Measurements from ENCODE around the gene MAPK14.
"Not testable (repeated sequence)": the region's sequence is repeated elsewhere in the genome, so short reads cannot be mapped to it uniquely, and the experiment has no call there.

The MAPK14 gene

DNA sequence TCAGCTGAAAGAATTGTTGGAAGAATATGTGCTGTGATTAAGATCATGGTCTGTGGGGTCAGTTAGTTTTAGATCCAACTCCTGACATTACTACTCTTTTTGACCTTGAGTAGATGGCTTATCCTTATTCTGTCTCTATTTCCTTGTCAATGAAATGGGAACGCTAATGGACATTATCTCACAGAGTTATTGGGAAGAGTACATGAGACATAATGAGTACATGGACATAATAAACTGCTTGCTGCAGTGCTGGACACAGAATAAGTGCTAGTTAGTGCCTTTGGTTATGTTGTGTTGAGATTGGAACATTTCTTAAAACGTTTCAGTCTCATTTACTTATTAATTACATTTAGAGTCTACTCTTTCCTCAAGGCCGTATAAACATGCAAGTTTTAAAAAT is 42.6 kb downstream of the MAPK14 start:
- DNase-seq: no peak

- no peak for DNase-seq
These were observed 43.7 kb downstream of the MAPK14 start for GRCh38 chr6:36071281-36071680.

- no peak for DNase-seq
These were observed 44.1 kb downstream of the MAPK14 start for GRCh38 chr6:36071714-36072113.

DNA sequence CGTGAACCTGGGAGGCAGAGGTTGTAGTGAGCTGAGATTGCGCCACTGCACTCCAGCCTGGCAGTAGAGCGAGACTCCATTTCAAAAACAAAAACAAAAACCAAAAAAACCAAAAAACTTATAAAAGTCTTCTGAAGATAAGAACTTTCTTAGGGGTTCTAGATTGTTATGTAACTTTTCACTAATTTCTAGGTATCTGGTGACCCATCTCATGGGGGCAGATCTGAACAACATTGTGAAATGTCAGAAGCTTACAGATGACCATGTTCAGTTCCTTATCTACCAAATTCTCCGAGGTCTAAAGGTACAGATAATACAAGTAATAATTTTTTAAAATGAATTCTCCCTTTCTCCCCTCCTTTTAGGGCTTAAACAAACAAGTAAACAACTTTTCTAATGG is 45.1 kb downstream of the MAPK14 start:
- DNase-seq: no peak

DNA sequence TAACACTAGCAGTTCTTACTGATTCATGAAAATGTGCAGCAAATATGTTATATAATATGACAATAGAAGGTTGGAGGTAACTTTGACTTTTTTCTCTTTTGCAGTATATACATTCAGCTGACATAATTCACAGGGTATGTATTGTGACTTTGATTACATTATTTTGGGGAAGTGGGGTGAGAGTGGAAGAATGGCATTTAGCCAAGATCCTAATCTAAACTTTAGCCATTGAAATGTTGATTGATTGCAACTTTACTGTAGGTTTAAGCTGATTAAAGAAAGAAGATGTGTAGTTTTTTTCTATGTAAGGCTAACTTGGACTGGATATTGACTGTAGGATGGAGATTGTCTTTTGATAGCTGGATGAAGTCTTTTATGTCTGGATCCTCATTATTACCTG is 46.0 kb downstream of the MAPK14 start:
- DNase-seq: no peak

- no peak for DNase-seq
These were observed 48.0 kb downstream of the MAPK14 start for GRCh38 chr6:36075656-36076055.

DNA sequence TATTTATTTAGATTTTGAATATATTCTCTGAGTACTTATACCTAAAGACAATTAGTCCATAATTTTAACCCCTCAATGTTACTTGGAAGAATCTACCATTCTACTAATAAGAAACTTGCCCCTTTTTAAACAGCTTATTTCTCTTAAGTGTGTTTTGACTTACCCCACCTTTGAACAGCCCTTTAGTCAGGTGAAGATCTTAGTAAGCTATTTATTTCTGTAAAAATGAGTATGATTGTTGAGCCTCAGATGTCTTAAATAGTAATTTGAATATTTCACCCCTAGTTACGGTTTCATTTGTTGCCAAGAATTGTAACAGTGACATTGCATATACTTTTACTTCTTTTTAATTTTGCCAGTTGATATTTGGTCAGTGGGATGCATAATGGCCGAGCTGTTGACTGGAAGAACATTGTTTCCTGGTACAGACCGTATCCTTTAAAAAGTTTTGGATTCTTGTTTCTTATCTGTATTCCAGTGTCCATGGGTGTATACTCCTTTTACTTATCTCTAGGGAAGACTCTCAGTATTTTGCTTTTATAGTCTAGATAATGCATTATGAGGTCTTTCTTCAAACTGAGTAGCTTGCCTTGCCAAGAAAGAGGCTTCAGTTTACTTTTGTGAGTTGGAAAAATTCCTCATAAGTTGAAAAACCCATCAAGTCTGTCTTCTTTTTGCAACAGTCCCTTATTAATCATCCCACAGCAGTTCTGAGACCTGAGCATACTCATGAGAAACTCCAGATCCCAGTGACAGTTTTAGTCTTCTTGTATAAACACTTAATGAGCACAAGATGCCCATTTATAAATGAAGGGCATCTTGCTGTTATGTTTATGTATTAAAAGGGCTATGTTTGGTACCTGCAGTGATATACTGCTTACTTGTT is 48.8 kb downstream of the MAPK14 start:
- no peak for DNase-seq

- no peak for DNase-seq
These were observed 50.6 kb downstream of the MAPK14 start for GRCh38 chr6:36078159-36078558.

DNA sequence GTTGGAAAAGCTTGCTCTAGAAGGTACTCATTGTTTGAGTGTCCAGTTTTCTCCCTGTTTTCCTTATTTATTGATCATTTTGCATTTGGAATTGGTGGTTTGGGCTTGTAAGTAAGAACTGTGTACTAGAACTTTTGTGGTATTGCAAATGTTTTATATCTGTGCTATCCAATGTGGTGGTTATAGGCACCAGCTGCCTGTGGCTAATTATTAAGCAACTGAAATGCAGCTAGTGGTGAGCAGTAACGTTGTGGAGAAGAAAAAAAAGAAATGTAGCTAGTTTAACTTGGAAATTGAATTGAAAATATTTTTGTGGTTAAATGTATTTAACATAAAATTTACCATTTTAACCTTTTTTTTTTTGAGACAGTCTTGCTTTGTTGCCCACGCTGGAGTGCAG is 52.0 kb downstream of the MAPK14 start:
- DNase-seq: no peak

DNA sequence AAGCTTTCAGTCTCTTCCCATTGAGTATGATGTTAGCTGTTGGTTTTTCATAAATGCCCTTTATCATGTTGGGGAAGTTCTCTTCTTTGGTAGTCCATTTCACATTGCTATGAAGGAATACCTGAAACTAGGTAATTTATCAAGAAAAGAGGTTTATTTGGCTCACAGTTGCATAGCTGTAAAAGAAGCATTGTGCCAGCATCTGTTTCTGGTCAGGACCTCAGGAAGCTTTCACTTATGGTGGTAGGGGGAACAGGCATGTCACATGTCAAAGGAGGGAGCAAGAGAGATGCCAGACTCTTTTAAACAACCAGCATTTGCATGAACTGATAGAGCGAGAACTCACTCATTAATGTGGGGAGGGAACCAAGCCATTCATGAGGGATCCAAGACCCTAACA is 54.7 kb downstream of the MAPK14 start:
- DNase-seq: no peak

- DNase-seq: no peak
These were observed 55.8 kb downstream of the MAPK14 start for GRCh38 chr6:36083446-36083845.

DNA sequence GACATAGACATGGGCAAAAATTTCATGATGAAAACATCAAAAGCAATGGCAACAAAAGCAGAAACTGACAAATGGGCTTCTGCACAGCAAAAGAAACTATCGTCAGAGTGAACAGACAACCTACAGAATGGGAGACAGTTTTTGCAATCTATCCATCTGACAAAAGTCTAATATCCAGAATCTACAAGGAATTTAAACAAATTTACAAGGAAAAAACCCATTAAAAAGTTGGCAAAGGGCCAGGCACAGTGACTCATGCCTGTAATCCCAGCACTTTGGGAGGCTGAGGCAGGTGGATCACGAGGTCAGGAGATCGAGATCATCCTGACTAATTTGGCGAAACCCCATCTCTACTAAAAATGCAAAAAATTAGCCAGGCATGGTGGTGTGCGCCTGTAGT is 60.6 kb downstream of the MAPK14 start:
- not testable (repeated sequence) for DNase-seq

DNA sequence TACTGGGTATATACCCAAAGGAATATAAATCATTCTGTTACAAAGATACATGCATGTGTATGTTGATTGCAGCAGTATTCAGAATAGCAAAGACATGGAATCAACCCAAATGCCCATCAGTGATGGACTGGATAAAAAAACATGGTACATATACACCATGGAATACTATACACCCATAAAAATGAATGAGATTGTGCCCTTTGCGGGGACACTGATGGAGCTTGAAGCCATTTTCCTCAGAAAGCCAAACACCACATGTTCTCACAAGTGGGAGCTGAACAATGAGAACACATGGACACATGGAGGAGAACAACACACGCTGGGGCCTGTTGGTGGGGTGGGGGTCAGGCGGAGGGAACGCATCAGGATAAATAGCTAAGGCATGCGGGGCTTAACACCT is 61.4 kb downstream of the MAPK14 start:
- no peak for DNase-seq

- DNase-seq: no peak
These were observed 66.6 kb downstream of the MAPK14 start for GRCh38 chr6:36094238-36094637.

DNA sequence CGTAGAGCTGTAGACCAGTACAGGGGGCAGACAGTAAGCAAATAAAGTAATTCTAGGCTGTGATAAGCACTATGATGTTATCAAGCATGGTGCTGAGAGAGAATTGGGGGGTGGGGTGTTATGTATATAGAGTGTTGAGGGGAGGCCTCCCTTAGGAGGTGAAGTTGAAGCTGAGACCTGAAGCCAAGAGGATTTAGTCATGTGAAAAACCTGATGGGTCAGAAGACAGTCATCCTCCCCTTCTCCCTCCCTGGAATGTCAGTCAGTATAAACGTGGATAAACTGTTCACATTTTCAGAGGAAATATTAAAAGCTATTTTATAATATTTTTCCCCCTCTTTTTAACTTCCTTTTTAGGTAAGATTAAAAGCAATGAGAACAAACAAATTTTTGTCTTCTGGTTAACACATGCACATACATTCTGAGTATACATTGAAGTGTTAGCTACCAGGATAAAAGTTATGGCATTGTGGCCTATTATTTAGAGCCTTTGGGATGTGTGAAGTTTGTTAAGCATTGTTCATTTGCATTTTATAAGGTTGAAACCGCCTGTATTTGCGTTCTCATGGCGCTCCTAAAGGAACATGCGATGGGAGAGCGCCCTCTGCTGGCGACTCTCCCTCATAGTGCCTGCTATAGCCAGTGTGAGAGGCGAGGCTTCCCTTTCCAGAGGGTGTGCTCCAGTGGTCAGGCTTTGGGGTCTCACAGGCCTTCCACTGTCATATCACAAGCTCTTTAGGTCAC is 67.3 kb downstream of the MAPK14 start:
- peak; percentile 73 for DNase-seq

DNA sequence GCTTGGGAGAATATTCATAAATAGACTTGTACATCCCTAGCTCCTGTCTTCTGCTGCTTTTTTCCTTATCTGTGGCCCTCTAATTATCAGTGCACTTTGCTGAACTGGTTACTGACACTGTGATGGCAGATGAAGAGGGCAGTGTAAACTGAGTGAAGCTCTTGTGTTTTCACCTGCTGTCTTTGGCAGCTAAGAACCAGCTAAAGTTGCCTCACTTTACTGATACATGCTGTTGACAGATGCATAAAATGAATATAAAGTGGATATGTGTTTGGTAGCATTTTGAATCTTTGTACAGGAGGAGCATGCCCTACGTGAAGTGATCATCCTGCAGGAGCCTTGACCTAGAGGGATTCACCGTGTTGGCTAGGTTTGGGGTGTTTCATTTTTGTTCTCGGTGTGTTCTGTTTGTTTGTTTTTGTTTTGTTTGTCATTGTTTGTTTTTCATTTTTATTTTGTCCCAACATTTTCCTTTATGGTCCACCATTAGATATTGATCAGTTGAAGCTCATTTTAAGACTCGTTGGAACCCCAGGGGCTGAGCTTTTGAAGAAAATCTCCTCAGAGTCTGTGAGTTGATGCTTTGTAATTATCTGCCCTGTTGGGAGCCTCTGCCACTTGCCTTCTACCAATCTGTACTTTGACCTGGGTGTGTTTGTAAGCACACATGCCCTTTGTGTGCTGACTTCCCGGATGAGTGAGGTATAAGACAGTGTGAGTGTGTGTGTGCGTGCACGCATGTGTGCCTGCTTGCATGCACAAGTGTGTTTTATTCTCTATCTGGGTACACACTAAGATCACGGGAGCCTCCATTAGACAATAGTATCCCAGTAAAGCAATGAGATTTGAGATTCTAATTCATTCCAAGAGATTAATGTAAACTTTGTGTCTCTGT is 68.1 kb downstream of the MAPK14 start:
- DNase-seq: no peak

- DNase-seq: no peak
These were observed 70.8 kb downstream of the MAPK14 start for GRCh38 chr6:36098253-36098919.

DNA sequence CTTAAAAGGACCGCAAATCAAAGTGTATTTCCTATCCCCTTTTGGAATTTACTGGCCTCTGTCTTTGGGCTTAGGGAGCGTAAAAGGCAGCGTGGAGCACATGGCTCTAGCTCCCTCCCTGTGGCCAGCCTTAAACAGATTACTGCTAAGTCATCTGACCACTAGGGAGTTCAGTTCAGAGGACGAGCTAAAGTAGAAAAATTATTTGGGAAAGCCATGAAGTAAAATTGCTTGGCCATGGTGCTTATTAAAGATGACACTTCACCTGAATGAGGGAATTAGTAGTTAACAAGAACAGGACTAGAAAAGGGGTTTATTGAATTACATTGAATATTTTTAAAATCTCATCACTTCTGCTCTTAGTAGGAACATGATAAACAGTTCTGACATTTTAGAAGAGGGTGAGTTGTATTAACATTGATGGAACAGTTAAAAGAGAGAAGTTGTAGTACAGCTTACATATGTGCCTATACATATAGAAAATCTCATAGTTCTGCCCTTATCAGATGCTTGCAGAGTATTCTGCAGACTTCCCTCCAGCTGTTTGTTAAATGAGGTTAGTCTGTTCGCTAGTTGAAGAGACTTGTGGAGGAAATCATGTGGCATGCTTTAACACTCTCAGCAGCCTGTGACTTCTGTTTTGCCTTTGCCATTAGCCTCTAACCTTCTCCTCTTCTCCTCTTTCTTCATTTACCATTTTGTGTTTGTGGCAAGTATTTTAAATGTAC is 71.5 kb downstream of the MAPK14 start:
- no peak for DNase-seq

GRCh38 chr6:36099869-36100483 is 72.4 kb downstream of the MAPK14 start:
- no peak for DNase-seq

- DNase-seq: no peak
These were observed 74.1 kb downstream of the MAPK14 start for GRCh38 chr6:36101691-36102090.

DNA sequence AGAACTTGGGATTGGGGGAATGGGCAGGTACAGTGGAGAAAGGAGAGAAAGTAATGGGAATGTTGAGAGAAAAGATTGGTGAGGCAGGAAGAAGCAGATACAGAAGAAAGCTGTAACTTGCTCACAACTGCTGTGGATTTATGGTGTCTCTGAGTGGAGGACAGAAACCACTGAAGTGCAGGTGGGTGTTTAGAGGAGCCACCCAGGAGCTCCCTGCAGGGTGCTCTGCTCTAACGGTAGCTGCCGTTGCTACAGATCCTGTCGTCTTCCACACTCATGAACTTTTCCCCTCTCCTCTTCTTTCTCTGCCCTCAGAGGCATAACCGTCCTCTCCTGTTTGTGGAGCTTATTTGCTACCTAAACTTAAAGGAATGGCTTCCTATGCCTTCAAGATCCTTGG is 75.2 kb downstream of the MAPK14 start:
- DNase-seq: no peak

DNA sequence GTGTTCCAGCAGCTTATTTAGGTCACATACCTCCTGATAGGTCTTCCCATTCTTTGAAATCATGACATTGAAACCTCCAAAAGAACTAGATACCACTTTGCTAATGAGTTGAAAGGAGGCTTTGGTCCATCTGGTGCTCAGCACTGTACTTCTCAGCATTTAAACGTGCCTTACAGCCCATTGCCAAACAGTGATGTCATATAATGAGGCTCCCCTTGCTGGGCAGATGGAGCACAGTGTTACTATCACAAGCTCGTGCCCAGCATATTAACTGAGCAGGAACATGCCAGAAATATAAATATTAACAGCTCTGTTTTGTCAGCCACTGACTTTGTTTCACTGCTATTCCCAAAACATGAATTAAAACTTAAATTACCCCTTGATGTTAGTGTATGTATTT is 77.2 kb downstream of the MAPK14 start:
- DNase-seq: no peak
